ENCODE data around the gene CASP8. TPM values are rescaled to one million over a fixed set of nuclear protein-coding genes. Genes with fewer than 3 reads are reported as not detected.
A peak's percentile ranks its signal among the peaks of the same experiment; 100 is the strongest.

CASP8 gene
- total RNA-seq, 2 experiments from 2014 or later, result 99.8 to 102 TPM

GRCh38 chr2:201262718-201263117 is 2.4 kb downstream of the CASP8 start:
- H3K27me3 Mint-ChIP-seq, result no peaks in the 10 kb centered on the region
- peak overlapping the region; percentile 80 for H3K4me3 Mint-ChIP-seq
- peaks cover 71% of the 10 kb centered on the region for H3K4me1 Mint-ChIP-seq
- POLR2A ChIA-PET, result interaction anchor here (0.7 to 10.4 kb wide), 16 partner anchors 14 to 399 kb away, joined by 3 to 290 read pairs (median 22); partner anchors contain the start of genes CASP10, CFLAR, CLK1 and FLACC1
- peaks cover 60% of the 10 kb centered on the region for H3K36me3 Mint-ChIP-seq (ENCODE audit: low read depth)
- no peaks in the 10 kb centered on the region for H3K9me3 Mint-ChIP-seq
- DNase-seq, result peak; percentile 32
- H3K27ac Mint-ChIP-seq, result peak overlapping the region; percentile 81
- CTCF ChIA-PET, result interaction anchor here (1.3 to 8.9 kb wide), 5 partner anchors 9 to 194 kb away, joined by 3 to 105 read pairs (median 30); no protein-coding TSS in a partner anchor

GRCh38 chr2:201263779-201264178 is 3.4 kb downstream of the CASP8 start:
- H3K36me3 Mint-ChIP-seq (ENCODE audit: low read depth), result peaks cover 64% of the 10 kb centered on the region

GRCh38 chr2:201264472-201265173 is 4.3 kb downstream of the CASP8 start:
- Mint-ChIP-seq H3K27me3 (no peaks in the 10 kb centered on the region), H3K4me1 (peaks cover 65% of the 10 kb centered on the region), H3K27ac (peak overlapping the region; percentile 72), H3K4me3 (peak overlapping the region; percentile 60), H3K9me3 (no peaks in the 10 kb centered on the region), H3K36me3 (ENCODE audit: low read depth) (peaks cover 72% of the 10 kb centered on the region)
- no peak for DNase-seq
- ChIA-PET CTCF (interaction anchor here (0.7 to 8.9 kb wide), 7 partner anchors 9 to 99 kb away, joined by 3 to 105 read pairs (median 17); partner anchors contain the start of gene CASP10), POLR2A (interaction anchor here (0.7 to 10.4 kb wide), 16 partner anchors 10 to 1005 kb away, joined by 3 to 290 read pairs (median 4); partner anchors contain the start of genes ALS2, CFLAR, CLK1 and FLACC1)

More at GRCh38 chr2:201263779-201264178, 3.4 kb downstream of the CASP8 start:
- Mint-ChIP-seq H3K4me3 (peak overlapping the region; percentile 60), H3K4me1 (peaks cover 66% of the 10 kb centered on the region), H3K27ac (peak overlapping the region; percentile 72), H3K27me3 (no peaks in the 10 kb centered on the region), H3K9me3 (no peaks in the 10 kb centered on the region)
- ChIA-PET CTCF (interaction anchor here (0.7 to 8.9 kb wide), 7 partner anchors 9 to 374 kb away, joined by 3 to 105 read pairs (median 17); no protein-coding TSS in a partner anchor), POLR2A (interaction anchor here (0.7 to 10.4 kb wide), 16 partner anchors 13 to 1006 kb away, joined by 3 to 290 read pairs (median 10); partner anchors contain the start of genes ALS2, CASP10, CFLAR and CLK1)
- peak; percentile 39 for DNase-seq

GRCh38 chr2:201266629-201267028 is 6.3 kb downstream of the CASP8 start:
- Mint-ChIP-seq H3K36me3 (ENCODE audit: low read depth) (peaks cover 79% of the 10 kb centered on the region), H3K4me1 (peaks cover 75% of the 10 kb centered on the region), H3K27ac (peak overlapping the region; percentile 1), H3K9me3 (no peaks in the 10 kb centered on the region), H3K4me3 (no peak overlapping the region), H3K27me3 (no peaks in the 10 kb centered on the region)
- no peak for DNase-seq
- POLR2A ChIA-PET, result interaction anchor here (0.9 to 10.4 kb wide), 7 partner anchors 13 to 151 kb away, joined by 3 to 205 read pairs (median 3); partner anchors contain the start of gene CFLAR
- CTCF ChIA-PET, result interaction anchor here (0.8 to 6.1 kb wide), 3 partner anchors 30 to 97 kb away, joined by 3 to 30 read pairs (median 6); no protein-coding TSS in a partner anchor

GRCh38 chr2:201267278-201268030 is 7.1 kb downstream of the CASP8 start:
- Mint-ChIP-seq H3K27me3 (no peaks in the 10 kb centered on the region), H3K27ac (no peak overlapping the region), H3K4me1 (peaks cover 83% of the 10 kb centered on the region), H3K36me3 (ENCODE audit: low read depth) (peaks cover 82% of the 10 kb centered on the region), H3K4me3 (peak overlapping the region; percentile 30), H3K9me3 (no peaks in the 10 kb centered on the region)
- DNase-seq, result no peak
- ChIA-PET POLR2A (interaction anchor here (0.8 to 10.4 kb wide), 10 partner anchors 10 to 152 kb away, joined by 3 to 205 read pairs (median 4); partner anchors contain the start of gene CFLAR), CTCF (interaction anchor here (1.4 to 6.1 kb wide), 2 partner anchors 35 to 96 kb away, joined by 6 to 30 read pairs; no protein-coding TSS in a partner anchor)

- CTCF ChIA-PET, result interaction anchor here (1.0 to 2.1 kb wide), 8 partner anchors 9 to 221 kb away, joined by 3 to 16 read pairs (median 5); partner anchors contain the start of gene CASP8
- DNase-seq, result no peak
- peaks cover 92% of the 10 kb centered on the region for H3K36me3 Mint-ChIP-seq (ENCODE audit: low read depth)
- no peaks in the 10 kb centered on the region for H3K27me3 Mint-ChIP-seq
- H3K9me3 Mint-ChIP-seq, result no peaks in the 10 kb centered on the region
- no peak overlapping the region for H3K4me3 Mint-ChIP-seq
- peaks cover 78% of the 10 kb centered on the region for H3K4me1 Mint-ChIP-seq
- POLR2A ChIA-PET, result interaction anchor here (1.4 to 2.6 kb wide), 4 partner anchors 9 to 87 kb away, joined by 5 to 14 read pairs (median 7); partner anchors contain the start of genes CASP10 and CASP8
- no peak overlapping the region for H3K27ac Mint-ChIP-seq
These were observed 9.4 kb downstream of the CASP8 start for GRCh38 chr2:201269764-201270163.

GRCh38 chr2:201270293-201271001 is 10.1 kb downstream of the CASP8 start:
- Mint-ChIP-seq H3K36me3 (ENCODE audit: low read depth) (peaks cover 93% of the 10 kb centered on the region), H3K9me3 (no peaks in the 10 kb centered on the region), H3K27ac (no peak overlapping the region), H3K4me3 (no peak overlapping the region), H3K4me1 (peaks cover 76% of the 10 kb centered on the region), H3K27me3 (no peaks in the 10 kb centered on the region)
- CTCF ChIA-PET, result interaction anchor here (1.0 to 2.1 kb wide), 8 partner anchors 9 to 222 kb away, joined by 3 to 16 read pairs (median 5); partner anchors contain the start of gene CASP8
- no peak for DNase-seq
- POLR2A ChIA-PET, result interaction anchor here (1.4 to 2.6 kb wide), 4 partner anchors 10 to 87 kb away, joined by 5 to 14 read pairs (median 7); partner anchors contain the start of genes CASP10 and CASP8

- Mint-ChIP-seq H3K27me3 (no peaks in the 10 kb centered on the region), H3K9me3 (no peaks in the 10 kb centered on the region), H3K27ac (peak overlapping the region; percentile 9), H3K36me3 (ENCODE audit: low read depth) (peaks cover 92% of the 10 kb centered on the region), H3K4me3 (peak overlapping the region; percentile 3), H3K4me1 (peaks cover 63% of the 10 kb centered on the region)
- DNase-seq, result no peak
- ChIA-PET CTCF (no interaction called here), POLR2A (no interaction called here)
These were observed 11.6 kb downstream of the CASP8 start for GRCh38 chr2:201271917-201272316.

- ChIA-PET POLR2A (interaction anchor here (1.2 to 8.2 kb wide), 4 partner anchors 12 to 159 kb away, joined by 3 to 72 read pairs (median 3); partner anchors contain the start of gene CASP8), CTCF (interaction anchor here (0.7 to 1.1 kb wide), 6 partner anchors 9 to 141 kb away, joined by 3 to 6 read pairs (median 4); no protein-coding TSS in a partner anchor)
- H3K9me3 Mint-ChIP-seq, result no peaks in the 10 kb centered on the region
- no peak overlapping the region for H3K4me3 Mint-ChIP-seq
- H3K27ac Mint-ChIP-seq, result no peak overlapping the region
- DNase-seq, result no peak
- H3K36me3 Mint-ChIP-seq (ENCODE audit: low read depth), result peaks cover 93% of the 10 kb centered on the region
- peaks cover 57% of the 10 kb centered on the region for H3K4me1 Mint-ChIP-seq
- no peaks in the 10 kb centered on the region for H3K27me3 Mint-ChIP-seq
These were observed 13.1 kb downstream of the CASP8 start for GRCh38 chr2:201273330-201273983.

GRCh38 chr2:201275069-201275468 is 14.7 kb downstream of the CASP8 start:
- no peaks in the 10 kb centered on the region for H3K27me3 Mint-ChIP-seq
- no peak for DNase-seq
- H3K9me3 Mint-ChIP-seq, result no peaks in the 10 kb centered on the region
- H3K36me3 Mint-ChIP-seq (ENCODE audit: low read depth), result peaks cover 91% of the 10 kb centered on the region
- ChIA-PET POLR2A (interaction anchor here (0.7 to 8.2 kb wide), 4 partner anchors 10 to 157 kb away, joined by 3 to 72 read pairs (median 3); partner anchors contain the start of gene CASP8), CTCF (interaction anchor here (1.0 to 1.9 kb wide), 2 partner anchors 23 to 42 kb away, joined by 3 to 8 read pairs; no protein-coding TSS in a partner anchor)
- H3K27ac Mint-ChIP-seq, result peak overlapping the region; percentile 8
- H3K4me3 Mint-ChIP-seq, result no peak overlapping the region
- H3K4me1 Mint-ChIP-seq, result peaks cover 55% of the 10 kb centered on the region

GRCh38 chr2:201275990-201276389 is 15.7 kb downstream of the CASP8 start:
- Mint-ChIP-seq H3K4me1 (peaks cover 50% of the 10 kb centered on the region), H3K4me3 (no peak overlapping the region), H3K36me3 (ENCODE audit: low read depth) (peaks cover 91% of the 10 kb centered on the region), H3K9me3 (peaks cover 4% of the 10 kb centered on the region), H3K27ac (no peak overlapping the region), H3K27me3 (no peaks in the 10 kb centered on the region)
- CTCF ChIA-PET, result interaction anchor here (1.9 kb wide), 1 partner anchor 43 kb away, joined by 8 read pairs; no protein-coding TSS in a partner anchor
- DNase-seq, result no peak
- POLR2A ChIA-PET, result interaction anchor here (0.6 to 8.2 kb wide), 3 partner anchors 15 to 688 kb away, joined by 3 to 72 read pairs (median 3); partner anchors contain the start of gene CASP8

All from activated CD4-positive, alpha-beta memory T cell treated with anti-CD3 and anti-CD28 coated beads, Interleukin-2, amount 10 ng/mL, durations not matched to agents 7 days and 5 days (primary cell).